Measurements from ENCODE around the gene NUMA1. TPM values are rescaled to one million over a fixed set of nuclear protein-coding genes. Genes with fewer than 3 reads are reported as not detected.
A peak's percentile ranks its signal among the peaks of the same experiment; 100 is the strongest.

Gene NUMA1
- total and polyA plus RNA-seq, 2 of the 8 experiments (the other 6 are each of a cell fraction or from before 2014, with no cell fraction given) = 101 to 107 TPM

DNA sequence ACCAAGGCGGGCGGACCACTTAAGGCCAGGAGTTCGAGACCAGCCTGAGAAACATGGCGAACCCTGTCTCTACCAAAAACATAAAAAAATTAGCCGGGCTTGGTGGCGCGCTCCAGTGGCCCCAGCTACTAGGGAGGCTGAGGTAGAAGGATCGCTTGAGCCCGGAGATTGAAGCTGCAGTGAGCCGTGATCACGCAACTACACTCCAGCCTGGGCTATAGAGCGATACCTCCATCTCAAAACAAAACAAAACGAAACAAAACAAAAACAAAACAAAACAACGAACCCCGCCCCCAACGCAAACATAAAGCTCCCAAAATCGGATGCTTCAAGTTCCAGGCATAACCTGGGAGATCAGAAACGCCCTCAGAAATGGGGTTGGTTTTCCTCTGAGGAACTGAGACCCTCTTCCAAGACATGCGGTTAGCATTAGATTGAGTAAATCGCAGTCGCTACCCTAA, 872 bp upstream of the NUMA1 start:
- Histone ChIP-seq H2BK120ac (replicated peaks; ENCODE audit: low read depth, low read length) (no peak overlapping the region), H4K91ac (replicated peaks; ENCODE audit: insufficient read length, low read length) (no peak overlapping the region), H3K4me3 (ENCODE audit: extremely low read depth in 1 of 4, insufficient read depth in 2 of 4, low read depth in 3 of 4, low read length in 4 of 4) (peak overlapping the region; percentile 40 to 100 (median 52)), H2BK12ac (ENCODE audit: low read depth, low read length) (peak overlapping the region; percentile 96; the same call in 1 of the 2 replicates), H3K18ac (ENCODE audit: extremely low read depth, low read length) (0 out of 2 replicates have a peak overlapping the region, but pooled peaks have one; percentile 13), H4K20me1 (replicated peaks in 1 of 2; ENCODE audit: control insufficient read depth in 1 of 2, insufficient read depth in 2 of 2, low read length in 2 of 2) (peaks cover 2 to 4% of the 10 kb centered on the region in 2 experiments), H3K56ac (replicated peaks; ENCODE audit: insufficient read length, low read depth, low read length) (no peak overlapping the region), H3K79me1 (ENCODE audit: low read depth, low read length) (no peaks in the 10 kb centered on the region; the same call in 1 of the 2 replicates), H3K9ac (replicated peaks in 1 of 4; ENCODE audit: extremely low read depth in 1 of 4, low read depth in 3 of 4, low read length in 3 of 4) (peak overlapping the region in 3 of 4 experiments; percentile 52 to 87 (median 66); a peak in 6 of 7 replicates), H3K79me2 (ENCODE audit: control insufficient read depth in 1 of 2, insufficient read depth in 2 of 2, low read length in 2 of 2) (peaks cover 13 to 38% of the 10 kb centered on the region in 2 experiments; a peak in 3 of 4 replicates), H3K23ac (ENCODE audit: insufficient read length) (no peak overlapping the region), H2BK20ac (ENCODE audit: low read length) (no peak overlapping the region), H3K36me3 (ENCODE audit: control insufficient read depth in 2 of 4, insufficient read depth in 4 of 4, low read length in 3 of 4) (no peaks in the 10 kb centered on the region; a peak in 1 of 8 replicates), H3K27me3 (replicated peaks in 1 of 4; ENCODE audit: control insufficient read depth in 3 of 4, extremely low read depth in 1 of 4, insufficient read depth in 3 of 4, low read length in 3 of 4) (no peaks in the 10 kb centered on the region), H2AFZ (ENCODE audit: low read length) (0 out of 2 replicates have a peak overlapping the region, but pooled peaks have one; percentile 10), H3K4me1 (replicated peaks in 1 of 4; ENCODE audit: control insufficient read depth in 3 of 4, insufficient read depth in 4 of 4, low read length in 3 of 4) (peaks cover 0 to 2% (median 0%) of the 10 kb centered on the region in 4 experiments; a peak in 3 of 7 replicates), H3K4ac (replicated peaks; ENCODE audit: insufficient read length, low read depth, low read length) (no peak overlapping the region), H3K23me2 (ENCODE audit: low read depth, low read length) (peaks cover 4% of the 10 kb centered on the region; the same call in 1 of the 2 replicates), H3K14ac (ENCODE audit: insufficient read length) (no peak overlapping the region), H3K9me3 (ENCODE audit: insufficient read depth in 2 of 2, low read depth in 1 of 2, low read length in 1 of 2) (no peaks in the 10 kb centered on the region), H2AK5ac (ENCODE audit: low read depth, low read length) (0 out of 2 replicates have a peak overlapping the region, but pooled peaks have one; percentile 19), H3K4me2 (ENCODE audit: insufficient read depth in 1 of 2, low read depth in 2 of 2, low read length in 2 of 2) (peak overlapping the region; percentile 67 to 68), H2BK15ac (ENCODE audit: low read length) (no peak overlapping the region), H4K8ac (ENCODE audit: extremely low read depth, insufficient read depth, low read length) (peak overlapping the region; percentile 88; the same call in 1 of the 2 replicates), H4K5ac (ENCODE audit: insufficient read length, low read depth, low read length) (no peak overlapping the region), H3K27ac (ENCODE audit: low read depth, low read length) (peak overlapping the region; percentile 84), H2BK5ac (ENCODE audit: low read depth, low read length) (peak overlapping the region; percentile 95)
- no peak for DNase-seq (ENCODE audit: low read depth in 1 of 2, low spot score in 2 of 2)
- CTCF ChIA-PET (ENCODE audit: partially characterized antibody) = interaction anchor here (0.6 to 2.3 kb wide), 10 partner anchors 10 to 155 kb away, joined by 3 to 29 read pairs (median 4); no protein-coding TSS in a partner anchor
- 80% methylated on average over 21 of the region's 21 CpGs; no CpG with 5 or more reads in 1 of the 2 experiments for WGBS, 2 experiments (ENCODE audit: extremely low coverage in 1 of 2, insufficient coverage in 1 of 2, insufficient read length in 1 of 2, insufficient replicate concordance in 2 of 2, low coverage in 1 of 2, low lambda C conversion rate in 2 of 2, missing lambda C conversion rate in 1 of 2)
- POLR2A ChIA-PET (ENCODE audit: partially characterized antibody) = interaction anchor here (1.1 to 8.4 kb wide), 6 partner anchors 11 to 56 kb away, joined by 4 to 144 read pairs (median 8); partner anchors contain the start of genes ANAPC15 and LAMTOR1
- no peak for FAIRE-seq
- TF ChIP-seq SP1 (IDR thresholded peaks at IDR 0.05; ENCODE audit: low read depth, low read length) (no peak), JUN (IDR thresholded peaks at IDR 0.05; ENCODE audit: low read depth, low read length) (no peak), KDM4A (IDR thresholded peaks at IDR 0.05; ENCODE audit: low read depth, low read length, severe bottlenecking) (no peak), SAP30 (IDR thresholded peaks at IDR 0.05; ENCODE audit: insufficient read depth, insufficient replicate concordance, low read length) (no peak), SRF (IDR thresholded peaks at IDR 0.05; ENCODE audit: low read depth, low read length) (no peak), PHF8 (conservative IDR thresholded peaks at IDR 0.05; ENCODE audit: low read depth, low read length) (0 out of 2 replicates have a peak, but pooled peaks have one; percentile 10), GABPA (IDR thresholded peaks at IDR 0.05; ENCODE audit: borderline replicate concordance, insufficient read depth, low read length) (no peak), KDM1A (IDR thresholded peaks at IDR 0.05; ENCODE audit: borderline replicate concordance, low read length) (0 out of 2 replicates have a peak, but pooled peaks have one; percentile 26)
- TF ChIP-seq, protein P1, sequence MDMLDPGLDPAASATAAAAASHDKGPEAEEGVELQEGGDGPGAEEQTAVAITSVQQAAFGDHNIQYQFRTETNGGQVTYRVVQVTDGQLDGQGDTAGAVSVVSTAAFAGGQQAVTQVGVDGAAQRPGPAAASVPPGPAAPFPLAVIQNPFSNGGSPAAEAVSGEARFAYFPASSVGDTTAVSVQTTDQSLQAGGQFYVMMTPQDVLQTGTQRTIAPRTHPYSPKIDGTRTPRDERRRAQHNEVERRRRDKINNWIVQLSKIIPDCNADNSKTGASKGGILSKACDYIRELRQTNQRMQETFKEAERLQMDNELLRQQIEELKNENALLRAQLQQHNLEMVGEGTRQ (IDR thresholded peaks at IDR 0.05; ENCODE audit: low read length) = no peak
